NCI-H1105 treated with DMSO at 0.1 percent for 48 hours (cell line): ENCODE data around the gene PPARGC1A.

ENCODE experiments used
- DNase-seq: peaks from one replicate; lab custom pipeline; 2025; lab: John Stamatoyannopoulos, UW

PPARGC1A gene

GRCh38 chr4:23844961-23845360 is 44.9 kb downstream of the PPARGC1A start:
- no peak for DNase-seq

GRCh38 chr4:23839279-23839678 is 50.6 kb downstream of the PPARGC1A start:
- DNase-seq: no peak

GRCh38 chr4:23838607-23839006 is 51.2 kb downstream of the PPARGC1A start:
- no peak for DNase-seq

- no peak for DNase-seq
Measured at GRCh38 chr4:23838131-23838530, 51.7 kb downstream of the PPARGC1A start.

GRCh38 chr4:23837371-23837770 is 52.5 kb downstream of the PPARGC1A start:
- DNase-seq: no peak

- DNase-seq: no peak
Measured at GRCh38 chr4:23835774-23836478, 53.9 kb downstream of the PPARGC1A start.

GRCh38 chr4:23828779-23829178 is 61.1 kb downstream of the PPARGC1A start:
- DNase-seq: peak; percentile 88

GRCh38 chr4:23828020-23828715 is 61.7 kb downstream of the PPARGC1A start:
- DNase-seq: peak; percentile 25

- no peak for DNase-seq
Measured at GRCh38 chr4:23822181-23822580, 67.7 kb downstream of the PPARGC1A start.

GRCh38 chr4:23819041-23819511 is 70.8 kb downstream of the PPARGC1A start:
- no peak for DNase-seq

- DNase-seq: peak; percentile 86
Measured at GRCh38 chr4:23818097-23818885, 71.6 kb downstream of the PPARGC1A start.

- no peak for DNase-seq
Measured at GRCh38 chr4:23814996-23815660, 74.7 kb downstream of the PPARGC1A start.

GRCh38 chr4:23814587-23814986 is 75.3 kb downstream of the PPARGC1A start:
- no peak for DNase-seq

GRCh38 chr4:23811161-23811560 is 78.7 kb downstream of the PPARGC1A start:
- DNase-seq: no peak

- no peak for DNase-seq
Measured at GRCh38 chr4:23805450-23805851, 84.4 kb downstream of the PPARGC1A start.

GRCh38 chr4:23789762-23790161 is 100.1 kb downstream of the PPARGC1A start:
- no peak for DNase-seq

GRCh38 chr4:23788460-23788859 is 101.4 kb downstream of the PPARGC1A start:
- no peak for DNase-seq

GRCh38 chr4:23788027-23788426 is 101.8 kb downstream of the PPARGC1A start:
- DNase-seq: no peak

GRCh38 chr4:23782778-23783437 is 106.9 kb downstream of the PPARGC1A start:
- no peak for DNase-seq

GRCh38 chr4:23779839-23780238 is 110.0 kb downstream of the PPARGC1A start:
- no peak for DNase-seq

- DNase-seq: no peak
Measured at GRCh38 chr4:23779422-23779821, 110.4 kb downstream of the PPARGC1A start.

GRCh38 chr4:23775694-23776093 is 114.2 kb downstream of the PPARGC1A start:
- DNase-seq: peak; percentile 3
